Rectal smooth muscle tissue (tissue), 1 donor: ENCODE data around the gene AGBL4.

Experiments
- H3K27ac ChIP-seq: one replicate; pipeline ENCODE4 v1.7.0; 2013; ENCODE audit warnings: low read depth, low read length, inconsistent platforms
- H3K27me3 ChIP-seq: one replicate; pipeline ENCODE4 v1.7.0; 2013; ENCODE audit warnings: low read length; ENCODE audit not compliant: control insufficient read depth, insufficient read depth
- H3K36me3 ChIP-seq: one replicate; pipeline ENCODE4 v1.7.0; 2013; ENCODE audit warnings: low read length; ENCODE audit not compliant: control insufficient read depth, insufficient read depth
- H3K4me1 ChIP-seq: one replicate; pipeline ENCODE4 v1.7.0; 2013; ENCODE audit warnings: low read length; ENCODE audit not compliant: control insufficient read depth, insufficient read depth
- H3K4me3 ChIP-seq: one replicate; pipeline ENCODE4 v1.7.0; 2013; ENCODE audit warnings: low read length
- H3K9ac ChIP-seq: one replicate; pipeline ENCODE4 v1.7.0; 2013; ENCODE audit warnings: low read length

AGBL4 gene

DNA sequence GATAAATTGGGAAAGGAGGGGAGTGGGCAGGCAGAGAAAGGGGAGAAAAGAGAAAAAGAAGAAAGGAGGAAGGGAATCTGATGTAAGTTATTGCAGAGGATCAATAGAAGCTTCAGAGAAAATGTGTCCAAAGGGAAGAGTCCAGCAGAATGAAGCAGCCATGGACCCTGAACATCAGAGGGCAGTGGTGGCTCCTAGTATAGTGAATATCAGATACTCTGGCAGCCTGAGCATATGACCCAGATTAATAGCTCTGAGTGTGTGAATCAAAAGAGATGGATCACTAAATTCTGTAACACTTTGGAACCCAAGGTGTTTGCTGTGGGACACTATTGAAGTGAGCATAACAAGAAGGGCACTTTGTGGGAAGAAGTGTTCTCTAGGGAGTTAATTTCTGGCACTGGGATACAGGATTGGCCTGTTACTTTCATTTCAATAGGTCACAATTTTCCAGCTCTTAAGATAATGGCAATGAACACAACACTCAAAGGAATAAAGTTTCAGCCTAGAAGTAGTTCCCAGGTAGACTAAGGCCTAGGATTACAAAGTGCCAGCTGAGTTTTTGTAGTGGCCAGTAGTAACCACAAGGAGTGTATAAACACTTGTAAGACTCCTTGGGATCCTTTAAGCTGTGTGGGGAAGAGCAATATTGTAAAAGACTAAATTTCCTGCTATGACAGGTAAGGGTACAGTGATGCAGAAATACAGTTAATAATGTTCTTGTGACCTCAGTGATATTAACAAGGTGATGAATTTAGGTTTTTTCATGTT lies 1082.6 kb downstream of the AGBL4 start:
- Histone ChIP-seq H3K27ac (no peak overlapping the region), H3K36me3 (no peaks in the 10 kb centered on the region), H3K4me1 (peaks cover 7% of the 10 kb centered on the region), H3K9ac (no peak overlapping the region), H3K27me3 (no peaks in the 10 kb centered on the region), H3K4me3 (no peak overlapping the region)

DNA sequence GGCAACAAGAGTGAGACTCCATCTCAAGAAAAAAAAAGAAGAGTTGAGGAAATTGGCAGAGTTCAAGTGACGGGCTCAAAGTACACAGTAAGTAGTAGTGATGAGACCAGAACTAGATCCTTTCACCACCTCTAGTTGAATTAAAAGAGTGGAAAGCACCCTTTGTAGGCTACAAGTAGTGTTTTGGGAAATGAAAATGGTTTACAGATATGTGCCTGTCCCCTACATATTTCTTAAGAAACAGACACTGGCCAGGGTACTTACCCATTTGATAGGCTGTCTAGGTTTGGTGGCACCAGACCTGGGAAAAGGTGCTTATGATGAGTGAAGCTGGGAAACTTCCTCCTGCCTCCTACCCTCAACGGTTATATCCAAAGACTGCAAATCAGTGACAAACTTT lies 1083.4 kb downstream of the AGBL4 start:
- H3K9ac ChIP-seq = no peak overlapping the region
- no peaks in the 10 kb centered on the region for H3K36me3 ChIP-seq
- H3K27ac ChIP-seq = no peak overlapping the region
- H3K4me1 ChIP-seq = peaks cover 7% of the 10 kb centered on the region
- no peak overlapping the region for H3K4me3 ChIP-seq
- no peaks in the 10 kb centered on the region for H3K27me3 ChIP-seq

DNA sequence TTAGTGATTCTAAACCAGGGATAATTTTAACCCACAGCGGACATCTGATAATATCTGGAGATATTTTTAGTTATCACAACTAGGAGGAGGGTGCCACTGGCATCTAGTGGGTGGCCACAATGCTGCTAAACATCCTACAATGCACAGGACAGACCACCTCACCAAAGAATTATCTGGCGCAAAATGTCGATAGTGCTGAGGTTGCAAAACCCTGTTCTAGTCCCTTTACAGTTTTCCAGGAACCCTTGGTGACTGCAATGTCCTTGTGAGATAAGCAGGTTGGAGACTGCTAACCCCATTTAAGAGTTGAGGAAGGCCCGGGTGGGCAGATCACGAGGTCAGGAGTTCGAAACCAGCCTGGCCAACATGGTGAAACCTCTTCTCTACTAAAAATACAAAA lies 1083.9 kb downstream of the AGBL4 start:
- Histone ChIP-seq H3K27me3 (no peaks in the 10 kb centered on the region), H3K4me3 (no peak overlapping the region), H3K4me1 (peaks cover 7% of the 10 kb centered on the region), H3K36me3 (no peaks in the 10 kb centered on the region), H3K27ac (no peak overlapping the region), H3K9ac (no peak overlapping the region)

DNA sequence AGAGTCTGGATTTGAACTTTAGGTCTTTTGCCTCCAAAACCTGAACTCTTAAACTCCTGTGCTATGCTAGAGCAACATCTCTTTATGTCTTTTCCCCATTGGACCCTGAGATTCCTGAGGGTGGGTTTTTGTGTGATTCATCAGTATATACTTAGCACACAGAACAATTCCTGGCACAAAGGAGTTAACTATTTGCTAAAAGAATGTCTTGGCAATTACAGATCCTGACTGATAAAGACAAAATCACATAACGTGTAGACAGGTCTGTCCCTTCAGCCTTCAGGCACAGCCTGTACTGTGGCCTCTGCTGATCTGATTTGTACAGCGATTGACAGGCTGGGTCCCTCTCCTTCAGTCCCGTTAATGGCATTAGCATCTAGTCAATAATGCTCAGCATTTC lies 1084.7 kb downstream of the AGBL4 start:
- Histone ChIP-seq H3K27me3 (no peaks in the 10 kb centered on the region), H3K27ac (no peak overlapping the region), H3K4me1 (peaks cover 7% of the 10 kb centered on the region), H3K4me3 (no peak overlapping the region), H3K36me3 (no peaks in the 10 kb centered on the region), H3K9ac (no peak overlapping the region)

DNA sequence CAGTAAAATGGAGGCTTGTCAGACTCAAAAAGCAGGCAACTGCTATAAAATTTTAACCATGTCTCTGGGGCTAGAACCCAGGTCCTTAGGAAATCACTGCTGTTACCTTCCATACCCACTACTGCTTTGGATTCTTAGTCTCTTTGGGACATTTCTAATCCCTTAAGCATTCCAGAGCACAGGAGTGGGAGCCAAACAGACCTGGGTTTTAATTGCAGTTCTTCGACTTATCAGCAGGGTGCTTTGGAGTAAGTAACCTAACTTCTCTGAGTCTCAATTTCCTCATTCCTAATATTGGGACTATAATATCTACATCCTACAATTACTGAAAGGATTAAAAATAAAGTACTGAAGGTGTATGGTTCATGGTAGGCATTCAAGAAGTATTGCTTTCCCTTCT lies 1086.0 kb downstream of the AGBL4 start:
- Histone ChIP-seq H3K27me3 (no peaks in the 10 kb centered on the region), H3K4me1 (no peaks in the 10 kb centered on the region), H3K9ac (no peak overlapping the region), H3K36me3 (no peaks in the 10 kb centered on the region), H3K4me3 (no peak overlapping the region), H3K27ac (no peak overlapping the region)

DNA sequence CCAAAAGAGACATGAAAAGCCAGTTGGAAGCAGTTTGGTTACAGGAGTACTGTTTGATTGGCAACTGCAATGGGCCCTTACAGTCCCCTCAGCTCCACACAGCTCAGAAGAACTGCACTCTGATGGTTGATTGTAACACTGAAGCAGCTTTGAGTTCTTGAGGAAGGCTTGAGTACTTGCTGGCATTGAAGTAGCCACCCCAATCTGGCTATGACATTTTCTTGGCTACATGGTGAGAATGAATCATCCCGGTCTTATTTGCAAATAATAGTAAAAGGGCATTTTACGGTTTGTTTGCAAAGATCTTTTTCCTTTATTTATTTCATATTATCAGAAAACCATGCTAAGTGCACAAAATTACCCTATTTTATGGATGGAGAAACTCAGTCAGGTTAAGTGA lies 1087.3 kb downstream of the AGBL4 start:
- Histone ChIP-seq H3K4me3 (no peak overlapping the region), H3K4me1 (no peaks in the 10 kb centered on the region), H3K36me3 (no peaks in the 10 kb centered on the region), H3K27me3 (no peaks in the 10 kb centered on the region), H3K27ac (no peak overlapping the region), H3K9ac (no peak overlapping the region)

DNA sequence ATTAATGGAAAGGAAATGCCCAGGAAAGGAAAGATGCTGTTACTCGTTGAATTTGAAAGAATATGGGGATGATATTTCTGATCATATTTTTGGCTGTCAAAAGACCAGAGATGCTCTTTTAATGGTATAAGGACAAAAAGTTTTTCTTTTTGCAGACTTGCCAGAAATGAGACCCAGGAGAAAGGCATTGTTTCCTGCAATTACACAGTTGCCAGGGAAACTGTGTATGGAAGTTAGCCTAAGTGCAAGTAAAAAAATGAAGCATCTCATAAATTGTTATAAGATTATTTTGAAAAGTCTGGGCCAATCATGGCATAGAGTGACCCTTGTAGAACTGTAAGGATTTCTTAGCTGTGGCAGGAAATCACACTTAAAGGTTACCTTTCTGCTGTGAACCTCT lies 1091.4 kb downstream of the AGBL4 start:
- Histone ChIP-seq H3K9ac (no peak overlapping the region), H3K27ac (no peak overlapping the region), H3K27me3 (no peaks in the 10 kb centered on the region), H3K4me3 (no peak overlapping the region), H3K4me1 (no peaks in the 10 kb centered on the region), H3K36me3 (no peaks in the 10 kb centered on the region)

DNA sequence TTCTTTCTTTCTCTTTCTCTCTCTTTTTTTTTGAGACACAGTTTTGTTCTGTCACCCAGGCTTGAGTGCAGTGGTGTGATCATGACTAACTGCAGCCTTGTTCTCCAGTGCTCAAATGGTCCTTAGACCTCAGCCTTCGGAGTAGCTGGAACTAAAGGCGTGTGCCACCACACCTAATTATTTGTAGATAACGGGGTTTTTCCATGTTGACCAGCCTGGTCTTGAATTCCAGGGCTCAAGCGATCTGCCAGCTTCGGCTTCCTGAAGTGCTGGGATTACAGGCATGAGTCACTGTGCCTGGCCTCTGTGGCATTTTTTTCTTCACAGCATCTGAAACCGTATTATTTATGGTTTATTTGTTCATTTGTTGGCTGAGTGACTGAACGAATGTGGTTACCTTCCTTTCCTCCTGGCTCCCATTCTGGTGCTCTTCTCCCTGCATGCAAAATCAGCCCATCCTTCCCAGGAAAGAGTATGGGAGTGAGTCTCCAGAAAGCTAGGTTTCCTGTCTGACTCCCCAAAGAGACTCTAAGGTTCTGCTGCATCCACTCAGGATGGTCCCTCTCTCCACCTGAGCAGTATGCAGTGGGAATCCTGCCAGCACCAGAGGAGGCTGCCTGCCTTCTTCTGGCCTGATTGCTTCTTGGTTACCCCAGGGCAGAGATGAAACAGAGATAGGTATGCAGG lies 1092.1 kb downstream of the AGBL4 start:
- no peaks in the 10 kb centered on the region for H3K27me3 ChIP-seq
- no peaks in the 10 kb centered on the region for H3K36me3 ChIP-seq
- H3K27ac ChIP-seq = no peak overlapping the region
- H3K4me3 ChIP-seq = no peak overlapping the region
- H3K9ac ChIP-seq = no peak overlapping the region
- no peaks in the 10 kb centered on the region for H3K4me1 ChIP-seq

DNA sequence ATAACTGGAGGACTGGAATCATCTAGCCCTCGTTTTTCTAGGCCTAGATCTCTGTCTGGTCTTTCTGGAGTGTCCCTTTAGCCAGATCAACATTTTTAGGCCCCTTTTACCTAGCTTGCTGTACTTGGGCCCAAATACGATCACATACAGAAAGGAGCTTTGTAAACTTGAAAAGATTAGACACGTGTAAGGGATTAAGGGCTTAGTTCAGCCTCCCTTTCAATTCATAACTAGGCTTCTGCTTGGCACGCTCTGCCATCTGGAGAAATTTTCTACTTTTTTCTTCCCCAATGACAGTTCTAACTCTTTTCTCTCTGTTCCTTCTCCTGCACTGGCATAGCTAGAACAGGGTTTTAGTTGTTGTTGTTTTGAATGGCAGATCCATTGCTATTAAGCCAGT lies 1093.7 kb downstream of the AGBL4 start:
- no peaks in the 10 kb centered on the region for H3K4me1 ChIP-seq
- no peaks in the 10 kb centered on the region for H3K36me3 ChIP-seq
- H3K4me3 ChIP-seq = no peak overlapping the region
- no peak overlapping the region for H3K9ac ChIP-seq
- H3K27me3 ChIP-seq = no peaks in the 10 kb centered on the region
- no peak overlapping the region for H3K27ac ChIP-seq

DNA sequence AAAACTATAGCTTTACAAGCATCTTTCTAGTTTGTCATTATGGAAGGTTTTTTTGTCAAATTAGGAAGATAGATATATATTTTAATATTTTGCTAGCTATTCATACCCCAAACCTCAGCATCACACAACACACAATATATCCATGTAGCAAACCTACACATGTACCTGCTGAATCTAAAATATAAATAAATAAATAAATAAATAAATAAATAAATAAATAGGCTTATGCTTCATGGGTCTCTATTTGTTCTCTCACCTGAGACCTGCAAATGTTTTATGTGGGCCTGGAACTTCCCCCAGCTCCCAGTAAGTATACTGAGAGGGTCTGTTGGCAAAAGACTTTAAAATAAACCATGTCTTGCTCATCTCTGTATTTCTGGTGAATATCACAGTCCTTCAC lies 1099.7 kb downstream of the AGBL4 start:
- Histone ChIP-seq H3K4me1 (no peaks in the 10 kb centered on the region), H3K9ac (no peak overlapping the region), H3K4me3 (no peak overlapping the region), H3K27ac (no peak overlapping the region), H3K36me3 (no peaks in the 10 kb centered on the region), H3K27me3 (no peaks in the 10 kb centered on the region)

DNA sequence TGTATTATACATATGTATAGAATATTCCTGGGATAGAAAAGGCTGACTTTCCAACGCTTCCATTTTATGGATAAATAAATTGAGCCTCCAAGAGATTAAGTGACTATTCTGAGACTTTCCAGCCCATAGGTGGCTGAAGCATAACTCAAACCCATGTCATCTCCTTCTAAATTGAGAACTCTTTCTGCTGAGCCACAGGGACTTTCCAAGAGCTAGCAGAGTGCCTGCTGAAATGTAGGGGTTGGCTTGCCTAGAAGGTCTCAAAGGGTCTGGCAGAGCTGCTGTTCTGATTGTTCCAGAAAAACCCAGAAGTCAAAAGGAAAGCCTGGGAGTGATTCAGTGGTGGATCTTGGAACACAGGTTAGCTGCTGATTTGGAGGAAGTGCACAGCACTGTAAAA lies 1100.6 kb downstream of the AGBL4 start:
- Histone ChIP-seq H3K9ac (no peak overlapping the region), H3K4me3 (no peak overlapping the region), H3K27me3 (no peaks in the 10 kb centered on the region), H3K36me3 (no peaks in the 10 kb centered on the region), H3K4me1 (no peaks in the 10 kb centered on the region), H3K27ac (no peak overlapping the region)

DNA sequence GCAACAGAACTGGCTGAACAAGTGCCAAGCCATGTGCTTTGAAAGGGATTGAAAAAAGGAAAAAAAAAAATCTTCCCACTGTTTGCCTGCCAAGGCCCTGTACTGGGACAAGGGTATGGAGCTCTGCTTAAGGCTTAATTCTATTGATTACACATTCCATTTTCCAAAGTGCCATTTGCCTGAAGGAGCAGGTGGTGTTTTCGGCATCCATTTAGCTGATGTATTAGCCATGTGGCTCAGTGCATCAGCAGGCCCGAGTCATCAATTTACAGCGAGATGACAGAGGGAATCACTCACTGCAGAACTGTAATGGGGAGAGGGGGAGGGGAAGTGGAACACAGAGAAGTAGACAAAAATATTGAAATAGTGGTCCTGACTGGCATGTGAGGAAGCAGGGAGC lies 1102.9 kb downstream of the AGBL4 start:
- no peaks in the 10 kb centered on the region for H3K27me3 ChIP-seq
- H3K9ac ChIP-seq = no peak overlapping the region
- H3K27ac ChIP-seq = no peak overlapping the region
- H3K36me3 ChIP-seq = no peaks in the 10 kb centered on the region
- no peak overlapping the region for H3K4me3 ChIP-seq
- H3K4me1 ChIP-seq = no peaks in the 10 kb centered on the region
